ENCODE results near the gene SLAMF9. TPM values are rescaled to one million over a fixed set of nuclear protein-coding genes. Genes with fewer than 3 reads are reported as not detected.

SLAMF9 gene
- total RNA-seq, 1 experiment from 2014 or later, result not detected

DNA sequence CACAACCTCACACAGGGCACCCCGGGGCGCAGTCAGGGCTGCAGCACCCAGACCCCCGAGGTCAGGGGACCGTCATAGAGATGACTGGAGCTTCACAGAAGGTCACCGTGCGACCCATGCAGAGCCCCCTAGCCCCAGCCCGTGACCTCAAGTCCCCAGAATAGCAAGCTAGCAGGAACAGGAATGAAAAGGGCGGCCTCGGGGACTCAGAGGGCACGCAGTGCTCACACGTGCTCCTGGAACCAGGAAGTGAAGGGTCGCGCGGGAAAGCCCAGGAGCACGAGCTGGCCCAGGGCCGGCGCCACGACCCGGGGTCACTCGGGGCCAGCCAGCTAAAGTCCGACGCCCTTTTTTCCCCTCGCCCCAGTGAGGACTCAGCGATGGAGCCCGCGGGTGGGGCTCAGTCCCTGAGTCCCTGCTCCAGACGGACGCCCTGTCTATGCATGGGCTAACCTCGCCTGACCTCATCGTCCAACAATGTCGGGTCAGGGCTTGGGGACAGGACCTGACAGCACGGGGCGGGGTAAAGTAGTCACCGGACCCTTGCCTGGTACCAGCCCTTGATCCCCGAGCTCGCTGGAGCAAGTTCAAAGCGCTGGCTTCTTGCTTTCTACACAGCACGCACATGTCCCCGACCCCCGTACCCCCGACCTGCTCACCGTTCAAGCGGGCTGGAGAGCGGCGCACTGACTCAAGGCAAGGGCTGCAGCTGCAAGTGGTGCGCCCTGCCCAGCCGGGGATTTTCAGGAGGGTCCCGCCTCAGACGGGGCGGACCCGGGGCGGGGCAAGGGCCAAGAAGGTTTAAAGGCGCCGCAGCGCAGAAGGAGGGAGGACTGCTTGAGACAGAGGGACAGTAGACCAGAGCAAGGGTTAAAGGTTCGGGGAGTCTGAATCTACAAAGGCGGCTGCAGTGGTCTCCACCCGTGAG lies 29.0 kb downstream of the SLAMF9 start, which contains the start of gene TAGLN2:
Gene TAGLN2 (minus strand): TSS at position 717 of the 928 bp plus-strand sequence. CDS start 4,998 bp downstream, outside the sequence.
- intact Hi-C loops (cut with micrococcal nuclease; ENCODE audit: unreplicated experiment), result no loop called here

DNA sequence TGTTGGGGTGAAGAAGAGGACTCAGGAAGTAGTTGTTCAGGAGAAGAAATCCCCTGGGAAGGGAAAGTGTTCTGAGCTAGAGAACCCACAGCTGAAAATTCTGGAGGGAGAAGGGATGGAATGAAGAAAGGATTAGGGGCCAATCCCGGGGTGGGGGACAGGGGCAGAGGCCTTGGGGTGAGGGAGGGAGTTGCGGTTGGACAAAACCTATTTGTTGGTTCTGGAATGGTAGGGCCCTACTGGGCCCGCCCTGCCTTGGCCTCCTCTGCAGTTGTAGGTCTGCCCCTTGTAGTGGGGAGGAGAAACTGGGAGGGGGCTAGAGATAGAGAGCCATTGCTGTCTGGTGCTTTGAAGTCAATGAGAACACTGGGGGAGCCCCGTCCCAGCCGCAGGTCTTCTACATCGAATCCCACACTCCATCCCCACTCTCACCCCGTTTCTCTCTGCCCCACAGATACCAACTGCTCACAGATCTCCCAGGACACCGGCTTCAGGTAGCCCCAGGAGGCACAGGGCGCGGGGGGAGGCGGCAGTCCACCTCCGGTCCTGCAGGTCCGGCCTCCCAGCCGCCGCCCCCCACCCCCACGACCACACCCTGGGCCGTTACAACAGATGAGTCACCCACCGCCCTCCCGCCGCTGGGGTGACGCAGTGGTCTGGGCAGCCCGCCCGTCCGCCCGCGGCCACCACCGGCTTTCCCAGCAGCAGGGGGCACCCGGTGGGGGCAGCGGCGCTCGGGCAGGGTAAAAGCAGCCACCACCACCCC lies 29.8 kb downstream of the SLAMF9 start:
- BruUV-seq (replicated peaks), result no TSS peak
- 0 out of 2 replicates have a peak, but pooled peaks cover 4% of the 10 kb centered on the region for H3K36me3 ChIP-seq (ENCODE audit: control insufficient read depth, insufficient read depth, low read length)
- TF ChIP-seq SIN3A (IDR thresholded peaks at IDR 0.05; ENCODE audit: borderline replicate concordance, insufficient read depth, low read depth, low read length) (peak; percentile 93; the same call in 1 of the 2 replicates), POLR2AphosphoS5 (IDR thresholded peaks at IDR 0.05; ENCODE audit: low read depth, low read length) (peak; percentile 73)
- TF ChIP-seq, protein P1, sequence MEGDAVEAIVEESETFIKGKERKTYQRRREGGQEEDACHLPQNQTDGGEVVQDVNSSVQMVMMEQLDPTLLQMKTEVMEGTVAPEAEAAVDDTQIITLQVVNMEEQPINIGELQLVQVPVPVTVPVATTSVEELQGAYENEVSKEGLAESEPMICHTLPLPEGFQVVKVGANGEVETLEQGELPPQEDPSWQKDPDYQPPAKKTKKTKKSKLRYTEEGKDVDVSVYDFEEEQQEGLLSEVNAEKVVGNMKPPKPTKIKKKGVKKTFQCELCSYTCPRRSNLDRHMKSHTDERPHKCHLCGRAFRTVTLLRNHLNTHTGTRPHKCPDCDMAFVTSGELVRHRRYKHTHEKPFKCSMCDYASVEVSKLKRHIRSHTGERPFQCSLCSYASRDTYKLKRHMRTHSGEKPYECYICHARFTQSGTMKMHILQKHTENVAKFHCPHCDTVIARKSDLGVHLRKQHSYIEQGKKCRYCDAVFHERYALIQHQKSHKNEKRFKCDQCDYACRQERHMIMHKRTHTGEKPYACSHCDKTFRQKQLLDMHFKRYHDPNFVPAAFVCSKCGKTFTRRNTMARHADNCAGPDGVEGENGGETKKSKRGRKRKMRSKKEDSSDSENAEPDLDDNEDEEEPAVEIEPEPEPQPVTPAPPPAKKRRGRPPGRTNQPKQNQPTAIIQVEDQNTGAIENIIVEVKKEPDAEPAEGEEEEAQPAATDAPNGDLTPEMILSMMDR (IDR thresholded peaks at IDR 0.05), result no peak
- POLR2A ChIA-PET, result interaction anchor here (0.6 to 1.0 kb wide), 4 partner anchors 9 to 792 kb away, joined by 3 to 9 read pairs (median 6); partner anchors contain the start of gene SLAMF9
- H3K27ac ChIP-seq (ENCODE audit: low read length), result peak overlapping the region; percentile 87
- CTCF ChIA-PET, result interaction anchor here (1.3 kb wide), 1 partner anchor 84 kb away, joined by 4 read pairs; no protein-coding TSS in a partner anchor
- intact Hi-C loops (cut with micrococcal nuclease; ENCODE audit: unreplicated experiment), result no loop called here
- H3K27me3 ChIP-seq (ENCODE audit: control insufficient read depth, insufficient read depth, low read length), result no peaks in the 10 kb centered on the region
- peaks cover 46% of the 10 kb centered on the region for H3K4me1 ChIP-seq (ENCODE audit: control insufficient read depth, insufficient read depth, low read length)
- H3K4me3 ChIP-seq (ENCODE audit: low read depth in 2 of 2, low read length in 2 of 2), result peak overlapping the region; percentile 81 to 96
- peak; percentile 72 for ATAC-seq
- no peaks in the 10 kb centered on the region for H3K9me3 ChIP-seq (ENCODE audit: control insufficient read depth, insufficient read depth, low read depth, low read length)
- no peak for DNase-seq (ENCODE audit: low read depth, low spot score)
- in situ Hi-C loops (cut with HindIII; ENCODE audit: low pct_unique_long_range_greater_than_20kb, low sequenced_read_pairs), result no loop called here

More for the DNA sequence above, 29.0 kb downstream of the SLAMF9 start, which contains the start of gene TAGLN2:
- POLR2A ChIA-PET, result interaction anchor here (0.6 to 1.0 kb wide), 4 partner anchors 9 to 104 kb away, joined by 3 to 12 read pairs (median 7); no protein-coding TSS in a partner anchor
- in situ Hi-C loops (cut with HindIII; ENCODE audit: low pct_unique_long_range_greater_than_20kb, low sequenced_read_pairs), result no loop called here
- TF ChIP-seq, protein P1 (IDR thresholded peaks at IDR 0.05), result no peak
- TF ChIP-seq SIN3A (IDR thresholded peaks at IDR 0.05; ENCODE audit: borderline replicate concordance, insufficient read depth, low read depth, low read length) (no peak), POLR2AphosphoS5 (IDR thresholded peaks at IDR 0.05; ENCODE audit: low read depth, low read length) (peak; percentile 85), TCF7L2 (IDR thresholded peaks at IDR 0.05; ENCODE audit: low read depth, low read length) (peak; percentile 96)
- TF ChIP-seq, protein P2, sequence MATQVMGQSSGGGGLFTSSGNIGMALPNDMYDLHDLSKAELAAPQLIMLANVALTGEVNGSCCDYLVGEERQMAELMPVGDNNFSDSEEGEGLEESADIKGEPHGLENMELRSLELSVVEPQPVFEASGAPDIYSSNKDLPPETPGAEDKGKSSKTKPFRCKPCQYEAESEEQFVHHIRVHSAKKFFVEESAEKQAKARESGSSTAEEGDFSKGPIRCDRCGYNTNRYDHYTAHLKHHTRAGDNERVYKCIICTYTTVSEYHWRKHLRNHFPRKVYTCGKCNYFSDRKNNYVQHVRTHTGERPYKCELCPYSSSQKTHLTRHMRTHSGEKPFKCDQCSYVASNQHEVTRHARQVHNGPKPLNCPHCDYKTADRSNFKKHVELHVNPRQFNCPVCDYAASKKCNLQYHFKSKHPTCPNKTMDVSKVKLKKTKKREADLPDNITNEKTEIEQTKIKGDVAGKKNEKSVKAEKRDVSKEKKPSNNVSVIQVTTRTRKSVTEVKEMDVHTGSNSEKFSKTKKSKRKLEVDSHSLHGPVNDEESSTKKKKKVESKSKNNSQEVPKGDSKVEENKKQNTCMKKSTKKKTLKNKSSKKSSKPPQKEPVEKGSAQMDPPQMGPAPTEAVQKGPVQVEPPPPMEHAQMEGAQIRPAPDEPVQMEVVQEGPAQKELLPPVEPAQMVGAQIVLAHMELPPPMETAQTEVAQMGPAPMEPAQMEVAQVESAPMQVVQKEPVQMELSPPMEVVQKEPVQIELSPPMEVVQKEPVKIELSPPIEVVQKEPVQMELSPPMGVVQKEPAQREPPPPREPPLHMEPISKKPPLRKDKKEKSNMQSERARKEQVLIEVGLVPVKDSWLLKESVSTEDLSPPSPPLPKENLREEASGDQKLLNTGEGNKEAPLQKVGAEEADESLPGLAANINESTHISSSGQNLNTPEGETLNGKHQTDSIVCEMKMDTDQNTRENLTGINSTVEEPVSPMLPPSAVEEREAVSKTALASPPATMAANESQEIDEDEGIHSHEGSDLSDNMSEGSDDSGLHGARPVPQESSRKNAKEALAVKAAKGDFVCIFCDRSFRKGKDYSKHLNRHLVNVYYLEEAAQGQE (IDR thresholded peaks at IDR 0.05; ENCODE audit: insufficient read depth in 1 of 2, low read depth in 2 of 2, low read length in 1 of 2), result peak in 1 of 2 experiments; percentile 9; a peak in 1 of 4 replicates
- Histone ChIP-seq H3K27me3 (ENCODE audit: control insufficient read depth, insufficient read depth, low read length) (no peaks in the 10 kb centered on the region), H3K4me1 (ENCODE audit: control insufficient read depth, insufficient read depth, low read length) (peaks cover 39% of the 10 kb centered on the region), H3K27ac (ENCODE audit: low read length) (peak within 1 kb of the TSS; percentile 87), H3K36me3 (ENCODE audit: control insufficient read depth, insufficient read depth, low read length) (0 out of 2 replicates have a peak, but pooled peaks cover 1% of the 10 kb centered on the region), H3K4me3 (ENCODE audit: low read depth in 2 of 2, low read length in 2 of 2) (peak within 1 kb of the TSS; percentile 81 to 96), H3K9me3 (ENCODE audit: control insufficient read depth, insufficient read depth, low read depth, low read length) (no peaks in the 10 kb centered on the region)
- TSS peak; percentile 74 for BruUV-seq (replicated peaks)
- CTCF ChIA-PET, result interaction anchor here (0.8 to 1.3 kb wide), 2 partner anchors 81 to 83 kb away, joined by 3 to 4 read pairs; no protein-coding TSS in a partner anchor
- peak; percentile 91 for ATAC-seq
- DNase-seq (ENCODE audit: low read depth, low spot score), result peak; percentile 67
